Prostate gland (tissue), 2 donors: Measurements from ENCODE around the gene TFAP2E.

Experiments used
- POLR2A ChIP-seq: fragments of 450-650 bp; IDR thresholded peaks from one replicate; pipeline ENCODE4 v1.6.1; 2016; ENCODE audit warnings: antibody characterized with exemption, mild to moderate bottlenecking
- TF ChIP-seq, protein P1 (sequence below), 4 experiments: fragments of 200-600 bp in 2 of 4; fragments of 450-650 bp in 2 of 4; sonication (generic) in 2 of 4; IDR thresholded peaks; 1 replicate in 3 of 4; 2 replicates in 1 of 4; pipeline ENCODE4 v1.5.1; 2016 to 2019; ENCODE audit warnings: antibody characterized with exemption in 4 of 4, mild to moderate bottlenecking in 2 of 4, moderate library complexity in 2 of 4

GRCh38 chr1:35560256-35561225 lies 12.6 kb upstream of the TFAP2E start:
- TF ChIP-seq, protein P1, sequence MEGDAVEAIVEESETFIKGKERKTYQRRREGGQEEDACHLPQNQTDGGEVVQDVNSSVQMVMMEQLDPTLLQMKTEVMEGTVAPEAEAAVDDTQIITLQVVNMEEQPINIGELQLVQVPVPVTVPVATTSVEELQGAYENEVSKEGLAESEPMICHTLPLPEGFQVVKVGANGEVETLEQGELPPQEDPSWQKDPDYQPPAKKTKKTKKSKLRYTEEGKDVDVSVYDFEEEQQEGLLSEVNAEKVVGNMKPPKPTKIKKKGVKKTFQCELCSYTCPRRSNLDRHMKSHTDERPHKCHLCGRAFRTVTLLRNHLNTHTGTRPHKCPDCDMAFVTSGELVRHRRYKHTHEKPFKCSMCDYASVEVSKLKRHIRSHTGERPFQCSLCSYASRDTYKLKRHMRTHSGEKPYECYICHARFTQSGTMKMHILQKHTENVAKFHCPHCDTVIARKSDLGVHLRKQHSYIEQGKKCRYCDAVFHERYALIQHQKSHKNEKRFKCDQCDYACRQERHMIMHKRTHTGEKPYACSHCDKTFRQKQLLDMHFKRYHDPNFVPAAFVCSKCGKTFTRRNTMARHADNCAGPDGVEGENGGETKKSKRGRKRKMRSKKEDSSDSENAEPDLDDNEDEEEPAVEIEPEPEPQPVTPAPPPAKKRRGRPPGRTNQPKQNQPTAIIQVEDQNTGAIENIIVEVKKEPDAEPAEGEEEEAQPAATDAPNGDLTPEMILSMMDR (IDR thresholded peaks at IDR 0.05) = no peak
- TF ChIP-seq POLR2A = no peak
